Gastroesophageal sphincter (tissue), 4 donors: ENCODE data around the gene EPHB1. TPM values are rescaled to one million over a fixed set of nuclear protein-coding genes. Genes with fewer than 3 reads are reported as not detected.

Source experiments
- ATAC-seq: fragments of 150-250 bp; one replicate; pipeline ENCODE4 v1.9.1; 2016; ENCODE audit warnings: mild to moderate bottlenecking, moderate library complexity
- H3K27ac ChIP-seq, 4 donors: fragments of 200-600 bp; sonication (generic) in 3 of 4; 1 replicate in 3 of 4; 2 replicates in 1 of 4; pipeline ENCODE4 v1.5.1; 2016 to 2019
- H3K27me3 ChIP-seq: fragments of 200-600 bp; sonication (generic); one replicate; pipeline ENCODE4 v1.5.1; 2019
- H3K36me3 ChIP-seq, 2 donors: fragments of 200-600 bp; sonication (generic); one replicate each; pipeline ENCODE4 v1.5.1; 2019; ENCODE audit warnings: control low read depth in 1 of 2
- H3K4me1 ChIP-seq, 3 donors: fragments of 200-600 bp; sonication (generic); 1 replicate in 2 of 3; 2 replicates in 1 of 3; pipeline ENCODE4 v1.5.1; 2016 to 2019; ENCODE audit warnings: control low read depth in 2 of 3
- H3K4me3 ChIP-seq, 2 donors: fragments of 200-600 bp; sonication (generic); one replicate each; pipeline ENCODE4 v1.5.1; 2019; ENCODE audit warnings: mild to moderate bottlenecking in 1 of 2, moderate library complexity in 1 of 2
- H3K9me3 ChIP-seq, 3 donors: fragments of 200-600 bp; sonication (generic); one replicate each; pipeline ENCODE4 v1.5.1; 2017 to 2019; ENCODE audit warnings: control low read depth in 2 of 3
- CTCF ChIP-seq, 4 experiments: fragments of 200-600 bp in 2 of 4; fragments of 450-650 bp in 2 of 4; sonication (generic) in 1 of 4; IDR thresholded peaks; one replicate each; pipeline ENCODE4 v1.5.1; 2017 to 2019; ENCODE audit warnings: antibody characterized with exemption in 4 of 4, mild to moderate bottlenecking in 2 of 4, moderate library complexity in 2 of 4
- EP300 ChIP-seq: sonication (generic); formaldehyde crosslinking; IDR thresholded peaks from one replicate; pipeline ENCODE4 v1.6.1; 2017; ENCODE audit warnings: antibody characterized with exemption, mild to moderate bottlenecking
- POLR2A ChIP-seq, 2 donors: fragments of 450-650 bp; IDR thresholded peaks; one replicate each; pipeline ENCODE4 v1.6.1; 2017; ENCODE audit warnings: antibody characterized with exemption in 2 of 2, mild to moderate bottlenecking in 2 of 2, moderate library complexity in 1 of 2
- POLR2AphosphoS5 ChIP-seq: sonication (generic); formaldehyde crosslinking; IDR thresholded peaks from one replicate; pipeline ENCODE4 v1.6.1; 2017; ENCODE audit warnings: antibody characterized with exemption
- WGBS, 2 donors: methylation state at CpG; one replicate each; pipeline ENCODE4 v1.1.5; 2018; ENCODE audit warnings: low coverage in 1 of 2; 5-methylcytosine and 5-hydroxymethylcytosine counted together
- total RNA-seq, 4 donors: library from RNA; depleted of rRNA; stranded (reverse); fragments of >200 nt; gene quantifications; one replicate each; pipeline ENCODE4 v1.1.0, GENCODE V29; 2016

The EPHB1 gene
- total RNA-seq, 4 donors from 2014 or later: 0.81 to 5.7 (median 2.5) TPM; not detected in 1

GRCh38 chr3:135268941-135269532 is 474.0 kb downstream of the EPHB1 start:
- TF ChIP-seq EP300 (no peak), CTCF (IDR thresholded peaks at IDR 0.05) (no peak), POLR2A (IDR thresholded peaks at IDR 0.05) (no peak), POLR2AphosphoS5 (no peak)

GRCh38 chr3:135271177-135272025 is 476.3 kb downstream of the EPHB1 start:
- Histone ChIP-seq H3K27ac (no peak overlapping the region), H3K36me3 (no peaks in the 10 kb centered on the region), H3K4me3 (no peak overlapping the region), H3K27me3 (no peaks in the 10 kb centered on the region), H3K9me3 (no peaks in the 10 kb centered on the region), H3K4me1 (no peaks in the 10 kb centered on the region)
- ATAC-seq: no peak
- WGBS, 2 donors: 39 to 54% methylated on average over 5 to 6 of the region's 10 CpGs
- TF ChIP-seq POLR2AphosphoS5: no peak

More at GRCh38 chr3:135268941-135269532, 474.0 kb downstream of the EPHB1 start:
- H3K36me3 ChIP-seq: no peaks in the 10 kb centered on the region
- H3K4me1 ChIP-seq: no peaks in the 10 kb centered on the region
- no peak for ATAC-seq
- H3K9me3 ChIP-seq: no peaks in the 10 kb centered on the region
- WGBS, 2 donors: 56 to 80% methylated on average over 1 to 2 of the region's 2 CpGs
- no peak overlapping the region for H3K4me3 ChIP-seq
- H3K27ac ChIP-seq: no peak overlapping the region
- no peaks in the 10 kb centered on the region for H3K27me3 ChIP-seq

- Histone ChIP-seq H3K9me3 (no peaks in the 10 kb centered on the region), H3K27ac (no peak overlapping the region), H3K27me3 (no peaks in the 10 kb centered on the region), H3K4me1 (no peaks in the 10 kb centered on the region), H3K36me3 (no peaks in the 10 kb centered on the region), H3K4me3 (no peak overlapping the region)
- WGBS, 2 donors: 9 to 12% methylated on average over 6 of the region's 7 CpGs
- no peak for TF ChIP-seq POLR2A (IDR thresholded peaks at IDR 0.05)
- no peak for TF ChIP-seq EP300
- no peak for TF ChIP-seq CTCF (IDR thresholded peaks at IDR 0.05)
- TF ChIP-seq POLR2AphosphoS5: no peak
- no peak for ATAC-seq
Measured at GRCh38 chr3:135272026-135272669, 477.1 kb downstream of the EPHB1 start.

- peaks cover 0 to under 1% (median 0%) of the 10 kb centered on the region in 3 donors for H3K9me3 ChIP-seq
- H3K27me3 ChIP-seq: no peaks in the 10 kb centered on the region
- H3K36me3 ChIP-seq: no peaks in the 10 kb centered on the region
- WGBS, 2 donors: 73 to 92% methylated on average over 1 of the region's 1 CpG
- H3K4me1 ChIP-seq: no peaks in the 10 kb centered on the region
- no peak for TF ChIP-seq EP300
- TF ChIP-seq CTCF (IDR thresholded peaks at IDR 0.05): no peak
- no peak for TF ChIP-seq POLR2AphosphoS5
- no peak for TF ChIP-seq POLR2A (IDR thresholded peaks at IDR 0.05)
- H3K27ac ChIP-seq: no peak overlapping the region
- ATAC-seq: no peak
- H3K4me3 ChIP-seq: no peak overlapping the region
Measured at GRCh38 chr3:135292162-135292561, 497.1 kb downstream of the EPHB1 start.

GRCh38 chr3:135301670-135302069 is 506.6 kb downstream of the EPHB1 start:
- WGBS, 2 donors: 50 to 86% methylated on average over 1 to 2 of the region's 2 CpGs
- no peak for ATAC-seq
- Histone ChIP-seq H3K9me3 (peaks cover 0 to 16% (median 0%) of the 10 kb centered on the region in 3 donors), H3K27ac (no peak overlapping the region), H3K4me3 (no peak overlapping the region), H3K4me1 (no peaks in the 10 kb centered on the region), H3K36me3 (no peaks in the 10 kb centered on the region), H3K27me3 (peaks cover 5% of the 10 kb centered on the region)
- TF ChIP-seq POLR2AphosphoS5 (no peak), POLR2A (IDR thresholded peaks at IDR 0.05) (no peak), EP300 (no peak), CTCF (IDR thresholded peaks at IDR 0.05) (no peak)
